Keratinocyte (primary cell): Measurements from ENCODE around the gene CCT8. TPM values are rescaled to one million over a fixed set of nuclear protein-coding genes. Genes with fewer than 3 reads are reported as not detected.
A peak's percentile ranks its signal among the peaks of the same experiment; 100 is the strongest.

ENCODE experiments used
- DNase-seq: peaks from one replicate; pipeline ENCODE4 v3.0.0-alpha.2; 2011; ENCODE audit warnings: low read depth, missing footprints, low spot score
- FAIRE-seq: peaks from 2 replicates; lab custom pipeline; 2011; peaks lifted over from hg19 to GRCh38; lab: Jason Lieb, UNC
- H2AFZ ChIP-seq: 2 replicates; pipeline ENCODE4 v1.6.0; 2012; ENCODE audit warnings: low read length, control low read depth, inconsistent platforms; ENCODE audit not compliant: control insufficient read depth
- H3K27ac ChIP-seq: 2 replicates; pipeline ENCODE4 v1.5.1; 2011; ENCODE audit warnings: low read length; ENCODE audit not compliant: control insufficient read depth, insufficient read depth
- H3K27me3 ChIP-seq: 3 replicates; pipeline ENCODE4 v1.6.0; 2011; ENCODE audit warnings: low read length; ENCODE audit not compliant: control insufficient read depth, insufficient read depth; ENCODE audit errors: extremely low read depth
- H3K36me3 ChIP-seq, 2 experiments: 2 replicates in 1 of 2; 3 replicates in 1 of 2; pipeline ENCODE4 v1.5.1; 2011; ENCODE audit warnings: low read length in 2 of 2, mild to moderate bottlenecking in 1 of 2; ENCODE audit not compliant: control insufficient read depth in 2 of 2, insufficient read depth in 2 of 2; ENCODE audit errors: extremely low read depth in 1 of 2
- H3K4me1 ChIP-seq: 3 replicates; pipeline ENCODE4 v1.5.1; 2011; ENCODE audit warnings: low read length; ENCODE audit not compliant: control insufficient read depth, insufficient read depth; ENCODE audit errors: extremely low read depth
- H3K4me2 ChIP-seq: 3 replicates; pipeline ENCODE4 v1.6.0; 2011; ENCODE audit warnings: low read depth, low read length; ENCODE audit not compliant: control insufficient read depth, insufficient read depth; ENCODE audit errors: extremely low read depth
- H3K4me3 ChIP-seq, 3 experiments: fragments of 200-600 bp in 1 of 3; sonication (generic) in 1 of 3; 2 replicates in 2 of 3; 3 replicates in 1 of 3; pipeline ENCODE4 v1.5.1; 2011 to 2016; ENCODE audit warnings: low read length in 3 of 3, mild to moderate bottlenecking in 3 of 3, control low read depth in 2 of 3, inconsistent platforms in 1 of 3, low read depth in 1 of 3, mixed read lengths in 1 of 3, mixed run types in 1 of 3, moderate library complexity in 1 of 3; ENCODE audit not compliant: control insufficient read depth in 2 of 3, insufficient read depth in 2 of 3; ENCODE audit errors: extremely low read depth in 1 of 3
- H3K79me2 ChIP-seq: 2 replicates; pipeline ENCODE4 v1.6.0; 2012; ENCODE audit warnings: low read length; ENCODE audit not compliant: control insufficient read depth, insufficient read depth
- H3K9ac ChIP-seq: 3 replicates; pipeline ENCODE4 v1.6.0; 2011; ENCODE audit warnings: low read length; ENCODE audit not compliant: control insufficient read depth, insufficient read depth; ENCODE audit errors: extremely low read depth
- H3K9me1 ChIP-seq: 3 replicates; pipeline ENCODE4 v1.6.0; 2011; ENCODE audit warnings: low read length; ENCODE audit not compliant: control insufficient read depth, insufficient read depth; ENCODE audit errors: extremely low read depth
- H3K9me3 ChIP-seq: 2 replicates; pipeline ENCODE4 v1.5.1; 2012; ENCODE audit warnings: low read depth, low read length; ENCODE audit not compliant: control insufficient read depth
- H4K20me1 ChIP-seq: 3 replicates; pipeline ENCODE4 v1.6.0; 2011; ENCODE audit warnings: low read length; ENCODE audit not compliant: control insufficient read depth, insufficient read depth; ENCODE audit errors: extremely low read depth
- CTCF ChIP-seq, 3 experiments: IDR thresholded peaks in 1 of 3; conservative IDR thresholded peaks in 1 of 3; optimal IDR thresholded peaks in 1 of 3; 2 replicates in 2 of 3; 3 replicates in 1 of 3; pipeline versions ENCODE3 to v1.5.1; 2011; ENCODE audit warnings: low read length in 3 of 3, mild to moderate bottlenecking in 3 of 3, moderate library complexity in 2 of 3, control low read depth in 1 of 3, inconsistent platforms in 1 of 3; ENCODE audit not compliant: insufficient read depth in 2 of 3; ENCODE audit errors: extremely low read depth in 1 of 3
- EZH2 ChIP-seq: IDR thresholded peaks from one replicate; pipeline ENCODE4 v1.6.1; 2012; ENCODE audit warnings: inconsistent platforms, mild to moderate bottlenecking, low read length, moderate library complexity
- dilution Hi-C: fragments of 300-500 bp; cut with MboI; formaldehyde crosslinking; loops from one replicate; pipeline ENCODE4 v1.7.0; 2020; ENCODE audit warnings: low sequenced_read_pairs; ENCODE audit not compliant: extremely low pct_ligation_motif_present
- polyA plus RNA-seq, 5 experiments: library from polyadenylated mRNA; depleted of rRNA in 3 of 5; stranded (reverse) in 3 of 5; stranded (forward) in 1 of 5; unstranded in 1 of 5; fragments of >200 nt; gene quantifications; 1 replicate in 1 of 5; 2 replicates in 3 of 5; 3 replicates in 1 of 5; pipeline versions ENCODE4 v1.2.1 to v1.2.3, GENCODE V29; 2011 to 2012; ENCODE audit warnings: missing spikeins in 2 of 5, low read depth in 1 of 5, low replicate concordance in 1 of 5

Gene CCT8
- polyA plus RNA-seq, 1 donor (not counting 4 experiments of a cell fraction or from before 2014, with no cell fraction given), result 281 TPM

- FAIRE-seq, result peak; percentile 67
- H3K27ac ChIP-seq, result peak overlapping the region; percentile 100
- no peaks in the 10 kb centered on the region for H3K9me3 ChIP-seq
- dilution Hi-C loops, result no loop called here
- H3K4me3 ChIP-seq, result peak overlapping the region; percentile 56 to 97 (median 92)
- no peak for TF ChIP-seq CTCF (optimal IDR thresholded peaks at IDR 0.05 in 1 of 3, IDR thresholded peaks at IDR 0.05 in 1 of 3, conservative IDR thresholded peaks at IDR 0.05 in 1 of 3; ENCODE audit: extremely low read depth in 1 of 3, insufficient read depth in 2 of 3, low read length in 3 of 3)
- no peak for TF ChIP-seq EZH2
- H3K9me1 ChIP-seq, result no peaks in the 10 kb centered on the region
- H3K27me3 ChIP-seq, result no peaks in the 10 kb centered on the region
- DNase-seq, result no peak
- peaks cover 3 to 6% of the 10 kb centered on the region in 2 experiments for H3K36me3 ChIP-seq
- peak overlapping the region; percentile 100 for H3K9ac ChIP-seq
- H3K4me1 ChIP-seq, result peaks cover 8% of the 10 kb centered on the region
- peak overlapping the region; percentile 73 for H3K4me2 ChIP-seq
- H2AFZ ChIP-seq, result peak overlapping the region; percentile 100
- no peaks in the 10 kb centered on the region for H4K20me1 ChIP-seq
- H3K79me2 ChIP-seq, result peaks cover 39% of the 10 kb centered on the region
Observed at GRCh38 chr21:29025328-29025713, 48.1 kb downstream of the CCT8 start.

- FAIRE-seq, result peak; percentile 62
- peaks cover 41% of the 10 kb centered on the region for H3K79me2 ChIP-seq
- no peaks in the 10 kb centered on the region for H3K27me3 ChIP-seq
- dilution Hi-C loops, result no loop called here
- DNase-seq, result peak; percentile 89
- no peaks in the 10 kb centered on the region for H3K9me3 ChIP-seq
- peak within 1 kb of the TSS; percentile 88 for H3K4me2 ChIP-seq
- peaks cover 2 to 6% of the 10 kb centered on the region in 2 experiments for H3K36me3 ChIP-seq
- peak in 1 of 3 experiments; percentile 2 for TF ChIP-seq CTCF (optimal IDR thresholded peaks at IDR 0.05 in 1 of 3, IDR thresholded peaks at IDR 0.05 in 1 of 3, conservative IDR thresholded peaks at IDR 0.05 in 1 of 3; ENCODE audit: extremely low read depth in 1 of 3, insufficient read depth in 2 of 3, low read length in 3 of 3)
- no peak for TF ChIP-seq EZH2
- H3K9ac ChIP-seq, result peak within 1 kb of the TSS; percentile 100
- peak within 1 kb of the TSS; percentile 100 for H2AFZ ChIP-seq
- H3K4me3 ChIP-seq, result peak within 1 kb of the TSS; percentile 56 to 97 (median 92)
- no peaks in the 10 kb centered on the region for H3K9me1 ChIP-seq
- no peaks in the 10 kb centered on the region for H4K20me1 ChIP-seq
- peak within 1 kb of the TSS; percentile 100 for H3K27ac ChIP-seq
- peaks cover 12% of the 10 kb centered on the region for H3K4me1 ChIP-seq
Observed at GRCh38 chr21:29024474-29025327, 48.7 kb downstream of the CCT8 start, which contains the start of gene USP16. USP16 (plus strand) TSS chr21:29024668; CDS start chr21:29027914, 3,246 bp downstream.
